Gastroesophageal sphincter (tissue), 4 donors: ENCODE data around the gene CCP110. TPM values are rescaled to one million over a fixed set of nuclear protein-coding genes. Genes with fewer than 3 reads are reported as not detected.

ENCODE experiments used
- ATAC-seq: fragments of 150-250 bp; one replicate; pipeline ENCODE4 v1.9.1; 2016; ENCODE audit warnings: mild to moderate bottlenecking, moderate library complexity
- H3K27ac ChIP-seq, 4 donors: fragments of 200-600 bp; sonication (generic) in 3 of 4; 1 replicate in 3 of 4; 2 replicates in 1 of 4; pipeline ENCODE4 v1.5.1; 2016 to 2019
- H3K27me3 ChIP-seq: fragments of 200-600 bp; sonication (generic); one replicate; pipeline ENCODE4 v1.5.1; 2019
- H3K36me3 ChIP-seq, 2 donors: fragments of 200-600 bp; sonication (generic); one replicate each; pipeline ENCODE4 v1.5.1; 2019; ENCODE audit warnings: control low read depth in 1 of 2
- H3K4me1 ChIP-seq, 3 donors: fragments of 200-600 bp; sonication (generic); 1 replicate in 2 of 3; 2 replicates in 1 of 3; pipeline ENCODE4 v1.5.1; 2016 to 2019; ENCODE audit warnings: control low read depth in 2 of 3
- H3K4me3 ChIP-seq, 2 donors: fragments of 200-600 bp; sonication (generic); one replicate each; pipeline ENCODE4 v1.5.1; 2019; ENCODE audit warnings: mild to moderate bottlenecking in 1 of 2, moderate library complexity in 1 of 2
- H3K9me3 ChIP-seq, 3 donors: fragments of 200-600 bp; sonication (generic); one replicate each; pipeline ENCODE4 v1.5.1; 2017 to 2019; ENCODE audit warnings: control low read depth in 2 of 3
- CTCF ChIP-seq, 4 experiments: fragments of 200-600 bp in 2 of 4; fragments of 450-650 bp in 2 of 4; sonication (generic) in 1 of 4; IDR thresholded peaks; one replicate each; pipeline ENCODE4 v1.5.1; 2017 to 2019; ENCODE audit warnings: antibody characterized with exemption in 4 of 4, mild to moderate bottlenecking in 2 of 4, moderate library complexity in 2 of 4
- EP300 ChIP-seq: sonication (generic); formaldehyde crosslinking; IDR thresholded peaks from one replicate; pipeline ENCODE4 v1.6.1; 2017; ENCODE audit warnings: antibody characterized with exemption, mild to moderate bottlenecking
- POLR2A ChIP-seq, 2 donors: fragments of 450-650 bp; IDR thresholded peaks; one replicate each; pipeline ENCODE4 v1.6.1; 2017; ENCODE audit warnings: antibody characterized with exemption in 2 of 2, mild to moderate bottlenecking in 2 of 2, moderate library complexity in 1 of 2
- POLR2AphosphoS5 ChIP-seq: sonication (generic); formaldehyde crosslinking; IDR thresholded peaks from one replicate; pipeline ENCODE4 v1.6.1; 2017; ENCODE audit warnings: antibody characterized with exemption
- WGBS, 2 donors: methylation state at CpG; one replicate each; pipeline ENCODE4 v1.1.5; 2018; ENCODE audit warnings: low coverage in 1 of 2; 5-methylcytosine and 5-hydroxymethylcytosine counted together
- total RNA-seq, 4 donors: library from RNA; depleted of rRNA; stranded (reverse); fragments of >200 nt; gene quantifications; one replicate each; pipeline ENCODE4 v1.1.0, GENCODE V29; 2016

Gene CCP110
- total RNA-seq, 4 donors from 2014 or later = 15.9 to 19.1 (median 17.5) TPM

GRCh38 chr16:19486750-19487325, 36.9 kb upstream of the CCP110 start:
- Histone ChIP-seq H3K27me3 (no peaks in the 10 kb centered on the region), H3K9me3 (peaks cover 0 to 2% (median 0%) of the 10 kb centered on the region in 3 donors), H3K27ac (no peak overlapping the region), H3K36me3 (no peaks in the 10 kb centered on the region), H3K4me1 (no peaks in the 10 kb centered on the region), H3K4me3 (no peak overlapping the region)
- 72 to 79% methylated on average over 5 to 6 of the region's 10 CpGs for WGBS, 2 donors
- TF ChIP-seq POLR2AphosphoS5 (no peak), POLR2A (IDR thresholded peaks at IDR 0.05) (no peak), EP300 (no peak), CTCF (IDR thresholded peaks at IDR 0.05) (no peak)
- no peak for ATAC-seq

GRCh38 chr16:19488213-19488640, 35.5 kb upstream of the CCP110 start:
- 21 to 47% methylated on average over 2 to 3 of the region's 4 CpGs for WGBS, 2 donors
- no peaks in the 10 kb centered on the region for H3K4me1 ChIP-seq
- no peak overlapping the region for H3K27ac ChIP-seq
- TF ChIP-seq POLR2A (IDR thresholded peaks at IDR 0.05) (no peak), CTCF (IDR thresholded peaks at IDR 0.05) (no peak), EP300 (no peak), POLR2AphosphoS5 (no peak)
- no peaks in the 10 kb centered on the region for H3K9me3 ChIP-seq
- no peaks in the 10 kb centered on the region for H3K27me3 ChIP-seq
- H3K36me3 ChIP-seq = no peaks in the 10 kb centered on the region
- no peak overlapping the region for H3K4me3 ChIP-seq
- ATAC-seq = no peak

- Histone ChIP-seq H3K9me3 (no peaks in the 10 kb centered on the region), H3K4me3 (no peak overlapping the region), H3K4me1 (no peaks in the 10 kb centered on the region), H3K27ac (no peak overlapping the region), H3K27me3 (no peaks in the 10 kb centered on the region), H3K36me3 (no peaks in the 10 kb centered on the region)
- TF ChIP-seq CTCF (IDR thresholded peaks at IDR 0.05) (no peak), EP300 (no peak), POLR2AphosphoS5 (no peak), POLR2A (IDR thresholded peaks at IDR 0.05) (no peak)
- WGBS, 2 donors = 67% methylated on average over 1 of the region's 1 CpG; no CpG with 5 or more reads in 1 of the 2 donors
- no peak for ATAC-seq
Measured at GRCh38 chr16:19490619-19491018, 33.1 kb upstream of the CCP110 start.

- H3K27ac ChIP-seq = no peak overlapping the region
- peaks cover 0 to 39% of the 10 kb centered on the region in 2 donors for H3K36me3 ChIP-seq
- no peaks in the 10 kb centered on the region for H3K4me1 ChIP-seq
- H3K9me3 ChIP-seq = no peaks in the 10 kb centered on the region
- no peak for ATAC-seq
- WGBS, 2 donors = 71 to 100% methylated on average over 2 to 5 of the region's 5 CpGs
- no peaks in the 10 kb centered on the region for H3K27me3 ChIP-seq
- no peak overlapping the region for H3K4me3 ChIP-seq
- TF ChIP-seq CTCF (IDR thresholded peaks at IDR 0.05) (no peak), POLR2AphosphoS5 (no peak), EP300 (no peak), POLR2A (IDR thresholded peaks at IDR 0.05) (no peak)
Measured at GRCh38 chr16:19497176-19497575, 26.6 kb upstream of the CCP110 start.

GRCh38 chr16:19499006-19499405, 24.7 kb upstream of the CCP110 start:
- TF ChIP-seq POLR2A (IDR thresholded peaks at IDR 0.05) (no peak), EP300 (no peak), POLR2AphosphoS5 (no peak), CTCF (IDR thresholded peaks at IDR 0.05) (no peak)
- no peak overlapping the region for H3K4me3 ChIP-seq
- H3K36me3 ChIP-seq = peaks cover 0 to 57% of the 10 kb centered on the region in 2 donors
- no peaks in the 10 kb centered on the region for H3K9me3 ChIP-seq
- H3K4me1 ChIP-seq = no peaks in the 10 kb centered on the region
- no peaks in the 10 kb centered on the region for H3K27me3 ChIP-seq
- WGBS, 2 donors = 73 to 80% methylated on average over 4 to 5 of the region's 5 CpGs
- no peak overlapping the region for H3K27ac ChIP-seq
- no peak for ATAC-seq
